GM18508 (cell line): ENCODE measurements around the gene EFR3B.

Experiments
- ATAC-seq: cut with Tn5 transposase; IDR thresholded peaks from one replicate; pipeline ENCODE4 v1.9.1; 2021; ENCODE audit warnings: moderate number of reproducible peaks; ENCODE audit not compliant: insufficient read depth, unreplicated experiment

Gene EFR3B

GRCh38 chr2:25068217-25068616 lies 26.3 kb downstream of the EFR3B start:
- no peak for ATAC-seq

- no peak for ATAC-seq
Observed at GRCh38 chr2:25071966-25072365, 30.1 kb downstream of the EFR3B start.

DNA sequence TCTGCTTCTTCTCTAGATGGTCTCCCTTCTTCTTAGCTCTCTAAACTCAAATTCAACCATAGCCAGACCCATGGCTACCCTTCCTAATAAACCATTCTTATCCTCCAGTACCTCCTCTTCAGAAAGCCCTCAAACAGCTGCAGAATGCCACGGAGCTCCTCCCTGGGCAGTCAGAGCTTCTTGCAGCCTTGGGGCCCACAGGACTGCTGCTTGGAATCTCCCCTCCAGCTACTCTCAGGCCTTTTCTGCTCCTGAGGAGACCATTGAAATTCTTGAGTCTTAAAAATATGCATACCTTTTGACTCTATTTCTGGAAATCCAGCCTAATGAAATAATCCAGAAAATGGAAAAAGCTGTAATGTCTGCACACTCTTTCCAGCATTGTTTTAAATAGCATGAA lies 30.7 kb downstream of the EFR3B start:
- no peak for ATAC-seq

- no peak for ATAC-seq
Observed at GRCh38 chr2:25073025-25073424, 31.1 kb downstream of the EFR3B start.

- ATAC-seq = no peak
Observed at GRCh38 chr2:25073914-25074313, 32.0 kb downstream of the EFR3B start.

- no peak for ATAC-seq
Observed at GRCh38 chr2:25074826-25075225, 33.0 kb downstream of the EFR3B start.

GRCh38 chr2:25076749-25077148 lies 34.9 kb downstream of the EFR3B start:
- ATAC-seq = no peak

- no peak for ATAC-seq
Observed at GRCh38 chr2:25077789-25078169, 35.9 kb downstream of the EFR3B start.

DNA sequence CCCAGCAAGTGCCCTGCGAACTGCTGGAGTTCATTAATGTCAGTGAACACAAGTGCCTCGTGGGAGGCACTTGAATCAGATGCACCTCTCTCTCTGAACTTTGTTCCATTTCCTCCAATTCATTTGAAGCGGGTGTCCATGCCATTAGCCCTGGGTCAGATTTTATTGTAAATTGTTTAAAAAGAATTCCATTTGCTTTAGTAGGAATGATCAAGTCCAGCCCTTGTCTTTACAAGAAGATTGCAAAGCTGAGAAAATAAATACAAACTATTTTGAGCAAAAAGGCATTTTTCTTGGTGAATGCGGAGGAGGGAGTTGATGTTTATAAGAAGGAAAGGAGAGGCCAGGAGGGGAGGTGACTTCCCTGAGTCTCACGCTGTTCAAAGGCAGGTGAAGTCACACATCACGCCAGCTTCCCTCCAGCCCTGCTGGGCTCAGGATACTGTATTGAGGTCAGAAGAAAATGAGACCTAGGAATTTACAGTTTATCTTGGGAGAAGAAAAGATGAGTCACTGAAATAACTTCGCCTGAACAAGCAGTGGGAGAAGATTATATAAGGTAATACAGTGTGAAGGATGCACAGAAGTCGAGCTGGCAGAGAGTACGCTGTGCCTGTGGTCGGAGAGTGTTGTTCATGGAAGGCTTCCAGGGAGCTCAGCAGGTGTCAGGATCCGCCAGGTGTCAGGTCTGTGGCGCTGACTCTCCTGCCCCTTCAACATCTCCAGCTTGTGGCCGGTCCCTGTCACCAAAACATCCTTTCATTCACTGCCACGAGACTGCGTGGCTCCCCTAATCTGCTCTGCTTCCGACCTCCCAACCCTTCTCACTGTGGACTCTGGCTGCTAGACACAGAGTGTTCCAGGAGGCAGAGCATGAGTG lies 36.5 kb downstream of the EFR3B start:
- ATAC-seq = no peak

- no peak for ATAC-seq
Observed at GRCh38 chr2:25079050-25079635, 37.3 kb downstream of the EFR3B start.

DNA sequence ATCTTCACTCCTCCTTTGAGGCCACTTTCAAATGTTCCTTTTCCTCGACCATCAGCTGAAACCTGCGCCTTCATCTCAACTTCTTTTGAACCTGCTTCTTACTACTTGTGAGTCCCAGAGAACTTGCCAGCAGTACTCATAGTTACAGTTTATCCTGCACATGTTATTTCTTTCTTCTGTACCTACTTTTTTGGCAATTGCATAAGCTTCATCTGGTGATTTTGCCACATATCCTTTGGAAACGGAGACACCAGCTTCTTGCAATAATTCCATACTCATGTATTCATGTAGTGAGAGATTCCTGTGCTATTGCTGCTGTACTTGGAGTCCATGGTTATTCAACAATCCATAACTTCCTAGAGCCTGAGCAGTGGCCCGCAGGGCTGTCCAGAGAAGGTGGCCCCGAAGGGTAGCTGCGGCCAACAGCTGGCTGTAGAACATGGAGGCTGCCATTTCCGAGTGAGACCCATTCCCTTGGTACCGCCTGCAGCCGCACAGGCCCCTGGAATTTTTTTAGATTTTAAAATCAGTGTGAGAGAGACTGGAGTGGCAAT lies 39.4 kb downstream of the EFR3B start:
- ATAC-seq = no peak

GRCh38 chr2:25082002-25082622 lies 40.2 kb downstream of the EFR3B start:
- ATAC-seq = no peak

DNA sequence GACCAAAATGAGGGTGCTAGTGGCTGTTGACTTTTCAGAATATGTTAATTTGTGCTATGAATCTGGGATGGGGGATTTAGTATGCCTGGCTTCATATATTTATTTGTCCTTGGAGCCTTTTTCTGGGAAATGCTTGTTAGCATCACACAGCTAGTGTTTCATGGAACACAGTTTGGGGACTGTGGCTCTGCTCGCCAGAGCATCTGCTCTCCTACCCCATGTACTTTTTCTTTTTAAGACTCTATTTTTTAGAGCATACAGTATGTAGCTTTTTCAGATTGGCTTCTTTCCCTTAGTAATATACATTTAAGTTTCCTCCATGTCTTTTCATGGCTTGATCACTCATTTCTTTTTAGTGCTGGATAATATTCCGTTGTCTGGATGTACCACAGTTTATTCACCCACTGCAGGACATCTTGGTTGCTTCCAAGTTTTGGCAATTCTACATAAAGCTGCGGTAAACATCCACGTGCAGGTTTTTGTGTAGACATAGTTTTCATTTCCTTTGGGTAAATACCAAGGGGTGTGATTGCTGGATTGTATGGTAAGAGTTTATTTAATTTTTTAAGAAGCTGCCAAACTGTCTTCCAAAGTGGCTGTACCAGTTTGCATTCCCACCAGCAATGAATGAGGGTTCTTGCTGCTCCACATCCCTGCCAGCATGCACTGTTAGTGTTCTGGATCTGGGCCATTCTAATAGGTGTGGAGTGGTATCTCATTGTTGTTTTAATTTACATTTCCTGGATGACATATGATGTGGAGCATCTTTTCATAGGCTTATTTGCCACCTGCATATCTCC lies 44.1 kb downstream of the EFR3B start:
- no peak for ATAC-seq

DNA sequence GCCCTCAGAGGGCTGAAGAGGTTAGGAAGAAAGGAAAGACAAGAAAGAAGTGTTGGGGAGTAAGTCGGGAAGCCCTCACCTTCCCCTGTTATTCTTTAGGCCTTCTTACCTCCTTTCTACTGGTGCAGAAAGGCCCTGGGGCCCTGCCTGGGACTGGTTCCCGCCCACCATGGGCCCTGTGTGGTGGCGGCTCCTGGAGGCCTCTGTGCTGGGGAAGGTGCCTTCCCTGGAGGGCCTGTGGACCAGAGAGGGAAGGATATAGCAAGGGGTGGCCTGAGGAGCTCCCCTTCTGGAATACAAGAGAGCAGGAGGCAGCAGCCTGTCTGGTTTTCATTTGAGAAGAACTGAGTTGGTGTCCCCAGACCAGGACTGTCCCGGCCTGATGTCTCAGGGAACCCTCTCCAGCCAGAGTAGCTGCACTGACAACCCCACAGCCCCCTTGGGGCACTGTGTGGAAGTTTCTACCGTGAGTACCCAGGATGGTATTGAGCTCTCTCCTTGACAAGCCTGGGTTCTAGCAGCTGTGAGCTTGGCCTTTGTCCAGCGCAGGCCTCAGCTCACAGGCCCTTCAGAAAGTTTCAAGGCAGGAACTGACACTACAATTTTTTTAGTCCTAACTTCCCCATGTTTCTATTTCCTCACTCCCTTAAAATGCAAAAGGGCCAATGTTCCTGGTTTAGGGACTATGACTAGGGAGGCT lies 47.1 kb downstream of the EFR3B start:
- ATAC-seq = no peak

DNA sequence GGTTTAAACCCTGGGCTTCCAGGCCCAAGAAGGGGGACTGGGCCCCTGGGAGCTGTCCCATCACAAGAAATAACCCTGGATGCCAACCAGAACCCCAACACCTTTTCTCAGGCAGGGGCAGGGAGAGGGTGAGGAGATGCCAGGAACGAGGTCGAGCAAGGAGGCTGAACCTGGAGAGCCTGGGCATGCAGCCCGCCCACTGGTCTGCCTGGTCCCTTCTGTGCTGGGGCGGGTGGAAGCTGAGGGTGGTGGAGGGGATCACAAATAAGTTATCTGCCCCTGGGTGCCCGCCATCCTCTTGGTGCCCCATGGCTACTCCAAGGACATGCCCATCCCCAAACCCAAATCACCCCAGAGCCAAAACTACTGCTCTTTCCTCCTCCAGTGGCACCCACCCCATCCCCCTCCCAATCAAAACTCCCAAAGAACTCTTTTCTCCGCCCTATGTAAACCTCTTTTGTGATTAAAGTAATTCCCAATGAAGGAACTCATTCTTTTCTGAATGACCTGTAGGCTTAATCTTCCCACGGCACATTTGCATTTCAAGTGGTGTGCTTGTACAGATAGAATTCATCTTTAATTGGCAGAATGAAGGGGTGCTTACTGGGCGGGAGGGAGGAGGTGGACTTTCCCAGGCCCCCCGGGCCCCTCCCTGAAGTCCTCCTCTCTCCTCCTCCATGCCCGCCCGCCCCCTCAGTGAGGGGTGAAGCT lies 47.9 kb downstream of the EFR3B start:
- ATAC-seq = no peak

DNA sequence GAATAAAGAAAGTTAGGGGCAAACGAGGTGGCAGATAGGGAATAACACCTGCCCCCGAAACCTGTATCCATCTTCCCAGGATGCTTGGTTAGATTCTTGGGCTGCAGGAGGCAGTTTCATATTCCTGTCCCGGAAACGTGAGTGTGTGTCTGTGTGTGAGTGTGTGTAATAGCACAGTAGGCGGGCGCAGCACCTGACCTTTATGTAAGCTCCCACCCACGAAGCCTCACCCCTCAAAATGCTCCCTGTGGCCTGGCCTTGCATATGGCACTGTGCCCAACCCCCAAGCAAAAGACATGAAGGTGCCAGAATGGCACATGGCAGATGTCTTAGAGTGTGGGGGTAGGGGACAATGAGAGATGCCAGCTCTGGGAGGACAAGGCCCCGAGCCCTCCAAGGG lies 48.9 kb downstream of the EFR3B start:
- ATAC-seq = no peak

GRCh38 chr2:25091265-25091664 lies 49.4 kb downstream of the EFR3B start:
- ATAC-seq = no peak

DNA sequence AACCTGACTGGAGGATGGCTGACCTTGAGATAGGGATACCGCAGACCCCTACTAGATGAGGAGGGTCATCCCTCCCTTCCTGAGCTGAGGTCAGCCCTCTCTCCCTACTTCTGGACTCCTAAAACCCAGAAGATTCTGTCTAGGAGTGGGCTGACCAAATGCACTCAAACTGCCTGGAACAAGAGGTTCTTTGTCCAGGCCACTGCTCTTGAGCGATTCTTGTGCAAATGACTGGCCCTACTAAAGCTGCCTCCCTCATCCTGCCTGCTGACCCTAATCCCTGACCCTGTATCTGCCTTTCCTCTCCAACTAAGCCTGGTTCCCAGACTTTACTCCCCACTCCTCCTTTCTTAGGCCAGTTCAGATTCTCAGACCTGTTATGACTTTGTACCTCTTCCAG lies 56.2 kb downstream of the EFR3B start:
- no peak for ATAC-seq
